GM20000 (cell line): Measurements from ENCODE around the gene CABLES1.

Source experiments
- DNase-seq: peaks from one replicate; pipeline ENCODE4 v3.0.0; 2012; ENCODE audit warnings: low spot score
- TF ChIP-seq, protein P1 (sequence below): IDR thresholded peaks from 2 replicates; pipeline ENCODE4 v1.5.1; 2012; ENCODE audit warnings: mild to moderate bottlenecking, control low read depth; ENCODE audit errors: extremely low read depth, missing control alignments

The CABLES1 gene

DNA sequence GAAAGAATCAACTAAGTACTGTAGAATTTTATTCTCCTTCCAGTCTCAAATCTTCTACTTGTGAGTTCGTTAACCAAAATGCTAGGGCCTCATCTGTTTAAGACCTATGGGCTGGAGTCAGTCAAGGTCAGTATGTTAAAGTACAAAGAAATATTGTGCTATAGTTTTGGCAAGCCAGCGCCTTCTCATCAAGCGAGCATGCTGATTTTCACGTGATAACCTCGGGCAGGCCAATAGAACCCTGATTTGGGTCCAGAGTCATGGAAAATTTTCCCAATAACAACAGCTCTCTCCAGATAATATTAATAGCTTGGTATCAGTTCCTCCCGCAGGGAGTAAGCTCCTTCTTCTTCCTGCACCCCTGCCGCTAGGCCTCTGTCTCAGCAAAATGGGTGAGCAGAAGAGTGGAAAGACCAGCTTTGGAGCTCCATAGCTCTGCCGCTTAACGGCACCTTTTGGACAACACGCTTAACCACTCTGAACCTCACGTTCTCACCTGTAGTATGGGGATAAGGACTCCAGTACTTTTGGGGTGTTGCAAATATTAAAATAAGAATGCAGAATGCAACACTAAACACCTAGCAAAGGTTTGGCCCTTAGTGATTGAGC, 11.7 kb downstream of the CABLES1 start:
- TF ChIP-seq, protein P1, sequence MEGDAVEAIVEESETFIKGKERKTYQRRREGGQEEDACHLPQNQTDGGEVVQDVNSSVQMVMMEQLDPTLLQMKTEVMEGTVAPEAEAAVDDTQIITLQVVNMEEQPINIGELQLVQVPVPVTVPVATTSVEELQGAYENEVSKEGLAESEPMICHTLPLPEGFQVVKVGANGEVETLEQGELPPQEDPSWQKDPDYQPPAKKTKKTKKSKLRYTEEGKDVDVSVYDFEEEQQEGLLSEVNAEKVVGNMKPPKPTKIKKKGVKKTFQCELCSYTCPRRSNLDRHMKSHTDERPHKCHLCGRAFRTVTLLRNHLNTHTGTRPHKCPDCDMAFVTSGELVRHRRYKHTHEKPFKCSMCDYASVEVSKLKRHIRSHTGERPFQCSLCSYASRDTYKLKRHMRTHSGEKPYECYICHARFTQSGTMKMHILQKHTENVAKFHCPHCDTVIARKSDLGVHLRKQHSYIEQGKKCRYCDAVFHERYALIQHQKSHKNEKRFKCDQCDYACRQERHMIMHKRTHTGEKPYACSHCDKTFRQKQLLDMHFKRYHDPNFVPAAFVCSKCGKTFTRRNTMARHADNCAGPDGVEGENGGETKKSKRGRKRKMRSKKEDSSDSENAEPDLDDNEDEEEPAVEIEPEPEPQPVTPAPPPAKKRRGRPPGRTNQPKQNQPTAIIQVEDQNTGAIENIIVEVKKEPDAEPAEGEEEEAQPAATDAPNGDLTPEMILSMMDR = no peak
- no peak for DNase-seq

DNA sequence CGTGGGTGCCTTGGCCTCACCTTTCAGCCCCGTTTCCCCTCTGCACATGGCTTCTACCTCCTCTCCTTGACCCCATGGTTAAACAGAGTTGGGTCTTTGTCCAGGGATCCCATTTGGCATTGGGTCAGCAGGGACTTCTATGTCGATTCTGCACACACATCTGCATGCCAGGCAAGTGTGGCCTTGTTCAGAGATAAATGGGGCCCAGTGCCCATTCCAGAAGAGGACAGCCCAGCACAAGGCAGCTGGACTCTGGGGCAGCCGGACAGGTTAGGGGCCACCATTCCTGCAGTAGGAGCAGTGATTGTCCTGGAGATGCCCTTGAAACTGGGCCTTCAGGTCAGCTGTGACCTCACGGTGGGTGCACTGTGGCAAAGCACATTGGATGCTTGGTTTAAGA, 13.1 kb downstream of the CABLES1 start:
- TF ChIP-seq, protein P1 = no peak
- DNase-seq = no peak

DNA sequence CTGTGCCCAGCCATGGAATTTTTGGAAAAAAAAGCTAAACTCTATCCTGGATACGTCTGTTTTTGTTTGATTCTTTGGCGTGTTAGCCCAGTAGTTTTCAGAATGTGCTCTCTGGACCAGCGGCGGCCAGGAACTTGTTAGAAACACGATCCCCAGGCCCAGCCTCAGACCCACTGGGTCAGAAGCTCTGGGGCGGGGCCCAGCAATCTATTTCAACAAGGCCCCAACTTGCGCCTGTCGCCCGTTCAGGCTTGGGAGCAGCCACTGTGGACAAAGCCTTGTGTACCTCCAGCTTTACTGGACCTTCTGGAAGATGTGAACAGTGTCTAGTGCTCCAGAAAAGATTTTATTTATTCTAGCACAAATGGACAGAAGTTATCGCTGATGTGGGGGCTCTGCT, 14.3 kb downstream of the CABLES1 start:
- DNase-seq = no peak
- TF ChIP-seq, protein P1 = no peak

GRCh38 chr18:23151414-23152099, 16.3 kb downstream of the CABLES1 start:
- TF ChIP-seq, protein P1 = no peak
- DNase-seq = no peak

DNA sequence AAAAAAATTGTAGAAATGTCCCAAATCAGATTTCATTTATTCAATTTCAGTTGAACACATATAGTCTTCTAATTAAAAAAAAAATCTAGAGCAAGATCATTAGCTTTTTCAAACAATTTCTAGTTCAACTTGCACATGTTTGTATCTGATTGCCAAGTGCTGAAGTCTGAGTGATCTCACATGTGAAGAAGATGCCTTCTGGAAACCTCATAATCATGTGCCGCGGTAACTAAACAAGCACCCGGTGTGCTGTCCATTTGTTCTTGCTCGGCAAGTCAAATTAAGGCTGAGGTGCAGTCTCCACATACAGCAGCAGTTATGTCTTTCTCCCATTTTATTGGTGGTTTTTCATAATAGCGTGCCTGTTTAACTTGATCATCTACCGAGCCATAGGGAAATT, 18.7 kb downstream of the CABLES1 start:
- no peak for DNase-seq
- TF ChIP-seq, protein P1 = no peak

GRCh38 chr18:23154823-23155500, 19.7 kb downstream of the CABLES1 start:
- no peak for DNase-seq
- TF ChIP-seq, protein P1 = no peak

GRCh38 chr18:23155537-23155936, 20.3 kb downstream of the CABLES1 start:
- no peak for DNase-seq
- TF ChIP-seq, protein P1 = no peak
